NOMO-1 treated with dmso at 0.1 percent for 144 hours (cell line): ENCODE measurements around the gene KCNH1.

ENCODE experiments used
- DNase-seq: peaks from one replicate; lab custom pipeline; 2025; ENCODE audit not compliant: unreplicated experiment; lab: John Stamatoyannopoulos, UW

Gene KCNH1

DNA sequence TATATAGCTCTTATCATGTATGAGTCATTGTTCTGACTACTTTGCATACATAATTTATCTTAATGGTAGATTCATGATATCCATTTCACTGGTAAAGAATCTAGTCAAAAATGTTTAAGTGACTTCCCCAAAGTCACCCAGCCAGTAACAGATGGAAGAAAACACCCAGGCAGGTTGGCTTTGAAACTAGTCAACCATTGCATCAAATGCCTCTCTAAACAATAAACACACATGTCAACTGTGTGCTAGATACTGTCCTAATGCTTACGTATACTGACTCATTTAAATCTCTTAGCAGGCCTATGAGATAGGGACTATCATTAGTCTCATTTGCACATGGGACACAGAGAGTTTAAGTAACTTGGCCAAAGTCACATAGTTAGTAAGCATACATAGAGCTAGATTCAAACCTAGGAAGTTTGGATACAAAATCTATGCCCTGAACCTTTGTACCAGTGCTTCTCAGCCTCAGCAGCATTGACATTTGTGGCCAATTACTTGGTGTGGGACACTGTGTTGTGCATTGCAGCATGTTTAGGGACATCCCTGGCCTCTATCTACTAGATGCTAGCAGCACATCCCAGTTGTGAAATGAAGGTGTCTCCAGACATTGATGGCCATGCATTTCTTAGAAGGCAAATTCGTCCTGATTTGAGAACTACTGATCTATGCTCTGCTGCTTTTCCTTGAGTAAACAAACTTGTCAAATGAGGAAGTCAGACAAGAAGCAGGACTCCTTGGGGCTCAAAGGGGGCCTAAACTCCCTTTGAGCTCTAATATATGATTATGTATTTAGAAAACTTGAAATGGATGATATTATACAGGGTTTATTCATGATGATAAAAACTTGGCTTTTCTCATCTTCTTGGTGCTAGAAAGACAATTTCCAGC lies 316.3 kb downstream of the KCNH1 start:
- no peak for DNase-seq

DNA sequence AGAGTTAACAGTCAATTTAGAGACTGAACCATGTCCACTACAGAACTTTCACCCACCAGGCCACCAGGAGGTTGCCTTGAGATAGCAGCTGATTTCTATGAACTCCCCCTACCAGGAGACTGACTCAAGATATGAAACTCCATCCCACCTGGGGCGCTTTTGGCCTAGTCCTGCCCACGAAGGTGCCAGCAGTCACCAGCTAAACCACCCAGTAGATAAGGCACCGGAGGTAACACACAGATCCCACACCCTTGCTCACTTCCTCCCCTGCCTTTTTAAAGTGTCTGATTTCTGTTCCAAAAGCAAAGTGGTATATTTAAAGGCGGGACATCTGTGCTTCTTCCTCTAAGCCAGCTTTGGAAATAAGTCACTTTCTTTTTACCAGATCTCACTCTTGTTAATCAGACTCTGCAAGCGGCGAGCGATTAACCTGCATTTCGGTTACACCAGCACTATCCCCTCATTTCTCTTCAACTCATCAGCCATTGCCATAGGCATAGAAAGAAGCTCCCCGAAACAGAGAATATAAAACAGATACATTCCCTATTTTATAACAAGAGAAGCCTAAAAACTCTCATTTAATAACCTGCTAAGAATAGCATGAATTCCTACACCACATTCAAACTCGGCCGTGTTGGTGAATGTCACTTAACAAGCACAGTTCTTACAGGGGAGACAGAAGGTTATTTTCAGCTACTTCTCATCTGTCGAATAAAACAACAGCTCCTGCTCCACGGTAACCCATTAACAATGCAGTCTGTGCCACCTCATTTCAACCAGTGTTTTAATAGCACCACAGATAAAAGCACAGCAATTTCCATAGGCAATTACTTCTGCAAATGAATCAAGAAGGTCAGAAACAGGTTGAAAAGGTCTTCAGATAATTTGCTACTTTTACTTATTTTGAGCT lies 318.1 kb downstream of the KCNH1 start:
- DNase-seq, result no peak

DNA sequence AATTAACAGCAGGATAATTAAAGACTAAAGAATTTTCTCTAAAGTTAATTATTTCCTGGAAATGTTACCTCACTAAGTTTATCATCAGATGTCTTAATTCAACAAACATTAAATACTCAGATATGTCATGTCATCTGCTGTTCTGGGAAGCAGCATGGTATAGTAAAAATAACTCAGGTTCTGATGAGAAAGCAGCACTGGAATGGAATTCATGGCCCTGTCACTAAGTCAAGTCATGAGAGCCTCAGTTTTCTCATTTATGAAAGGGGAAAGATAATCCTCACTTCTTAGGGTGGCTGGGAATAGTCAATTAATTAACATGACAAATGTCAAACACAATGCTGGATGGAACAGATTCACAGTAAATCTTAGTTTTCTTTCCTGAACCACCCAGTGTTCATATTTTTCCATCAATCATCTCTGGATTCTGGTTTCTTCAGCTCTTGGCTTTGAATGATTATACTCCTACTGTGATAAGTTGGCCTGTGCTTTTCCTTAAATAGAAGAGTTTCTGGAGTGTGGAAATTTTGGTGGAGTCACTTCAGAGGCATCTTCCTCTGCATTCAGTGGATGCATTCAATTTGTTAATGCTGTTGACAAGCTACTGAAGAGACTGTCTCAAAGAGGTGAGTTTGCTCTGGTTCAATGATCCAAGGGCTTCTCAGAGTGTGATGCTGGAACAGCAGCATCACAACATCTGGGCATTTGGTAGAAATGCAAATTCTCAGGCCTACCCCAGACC lies 319.4 kb downstream of the KCNH1 start:
- no peak for DNase-seq

DNA sequence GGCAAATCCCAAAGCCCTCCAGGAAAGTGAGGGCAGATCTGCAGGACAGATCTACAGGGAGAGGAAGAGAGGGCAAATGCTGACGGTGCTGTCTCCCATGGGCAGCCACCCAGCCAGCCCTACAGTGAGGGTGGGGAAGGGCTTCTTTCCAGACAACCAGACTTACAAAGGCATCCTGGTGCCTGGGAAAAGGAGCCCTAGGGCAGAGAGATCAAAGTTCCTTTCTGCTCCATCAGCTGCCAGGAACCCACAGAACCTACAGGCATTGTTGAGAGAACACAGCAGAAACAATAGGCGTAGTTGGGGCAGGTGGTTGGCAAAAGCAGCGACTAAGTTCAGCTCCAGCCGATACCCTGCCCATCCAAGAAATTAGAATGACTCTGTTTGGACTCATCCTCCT lies 332.4 kb downstream of the KCNH1 start:
- no peak for DNase-seq

DNA sequence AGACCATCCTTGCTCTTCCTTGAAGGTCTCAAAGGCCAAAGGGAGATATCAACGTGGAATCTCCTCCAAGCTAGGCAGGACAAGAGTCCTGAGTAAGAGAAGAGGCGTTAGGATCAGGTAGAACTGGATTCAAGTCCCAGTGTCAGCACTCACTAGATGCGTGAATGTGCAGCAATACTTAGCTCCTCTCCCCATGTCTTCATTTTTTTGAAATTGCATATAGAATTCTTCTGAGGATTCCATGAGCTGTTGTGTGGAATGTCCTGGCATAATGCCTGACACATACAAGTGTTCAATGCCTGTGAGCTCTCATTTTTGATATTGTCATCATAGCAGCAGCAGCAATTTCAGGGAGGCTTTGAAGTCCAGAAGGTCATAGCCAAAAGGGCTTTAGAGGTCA lies 333.2 kb downstream of the KCNH1 start:
- no peak for DNase-seq

DNA sequence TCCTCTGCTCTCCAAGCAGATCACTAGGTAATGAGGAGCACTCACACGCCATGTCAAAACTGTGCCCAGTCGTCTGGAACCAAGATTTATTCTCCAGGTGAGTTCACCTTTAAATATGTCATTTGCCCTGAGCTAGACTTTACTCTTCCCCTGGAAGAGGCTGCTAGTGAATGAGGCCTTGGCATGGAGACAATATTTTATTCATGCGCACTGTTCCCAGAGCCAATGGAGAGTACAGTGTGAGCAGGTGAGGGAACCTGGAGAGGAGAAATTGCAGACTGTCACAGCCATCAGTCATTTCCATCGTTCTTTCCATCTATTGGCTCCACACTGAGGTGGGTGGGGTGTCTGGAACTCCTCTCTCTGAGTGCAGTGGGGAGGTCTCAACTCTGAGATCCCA lies 333.6 kb downstream of the KCNH1 start:
- no peak for DNase-seq

DNA sequence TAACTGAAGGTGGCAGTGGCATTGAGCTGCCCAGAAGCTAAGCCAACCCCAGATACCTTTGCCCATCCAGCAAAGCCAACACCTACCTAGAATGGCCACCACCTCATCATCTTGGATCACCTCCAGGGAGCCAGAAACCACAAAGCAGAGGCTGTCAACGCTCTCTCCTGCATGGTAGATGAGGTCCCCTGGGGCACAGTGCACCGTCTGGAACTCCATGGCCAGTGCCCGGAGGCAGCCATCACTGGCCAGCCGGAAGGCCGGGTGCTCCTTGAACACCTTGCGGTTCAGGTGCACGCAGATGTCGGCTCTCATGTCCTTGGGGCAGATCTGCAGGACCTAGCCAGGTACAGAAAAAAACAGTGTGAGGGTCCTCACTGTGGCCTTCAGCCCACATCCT lies 336.5 kb downstream of the KCNH1 start:
- no peak for DNase-seq

DNA sequence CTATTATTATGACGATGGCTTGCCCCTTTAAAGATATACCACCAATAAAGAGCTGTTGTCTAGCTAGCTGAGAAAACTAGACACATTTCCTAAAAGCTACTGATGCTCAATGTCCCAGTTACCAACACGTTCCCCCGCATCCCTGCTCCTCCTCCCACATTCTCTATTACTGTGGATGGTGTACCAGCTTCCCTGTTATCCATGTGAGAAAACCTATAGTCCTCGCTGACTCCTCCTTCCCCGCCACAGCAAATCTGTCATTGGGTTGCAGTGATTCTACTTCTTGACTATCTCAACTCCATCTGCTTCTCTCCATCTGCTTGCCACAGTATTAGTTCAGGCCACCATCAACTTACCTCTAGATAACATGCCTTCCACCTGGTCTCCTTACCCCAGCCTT lies 337.5 kb downstream of the KCNH1 start:
- DNase-seq, result no peak

DNA sequence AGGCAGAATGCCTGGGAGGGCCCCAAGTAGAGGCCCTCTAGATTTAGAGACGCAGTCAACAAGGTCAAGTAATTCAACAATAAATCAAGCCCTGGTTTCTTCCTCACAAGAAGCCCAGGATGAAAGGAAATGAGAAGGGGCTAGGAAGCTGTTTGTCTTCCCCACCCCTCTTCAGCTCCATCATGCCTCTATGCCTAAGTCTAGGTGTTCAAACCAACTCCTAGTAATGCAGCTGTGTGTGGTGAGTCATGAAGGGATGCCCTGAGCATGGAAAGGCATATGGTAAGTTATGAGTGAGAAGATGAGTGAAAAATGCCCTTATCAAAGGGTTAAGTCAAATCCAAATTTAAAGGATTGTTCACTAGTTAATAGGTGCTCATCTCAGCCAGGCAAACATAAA lies 339.5 kb downstream of the KCNH1 start:
- no peak for DNase-seq

DNA sequence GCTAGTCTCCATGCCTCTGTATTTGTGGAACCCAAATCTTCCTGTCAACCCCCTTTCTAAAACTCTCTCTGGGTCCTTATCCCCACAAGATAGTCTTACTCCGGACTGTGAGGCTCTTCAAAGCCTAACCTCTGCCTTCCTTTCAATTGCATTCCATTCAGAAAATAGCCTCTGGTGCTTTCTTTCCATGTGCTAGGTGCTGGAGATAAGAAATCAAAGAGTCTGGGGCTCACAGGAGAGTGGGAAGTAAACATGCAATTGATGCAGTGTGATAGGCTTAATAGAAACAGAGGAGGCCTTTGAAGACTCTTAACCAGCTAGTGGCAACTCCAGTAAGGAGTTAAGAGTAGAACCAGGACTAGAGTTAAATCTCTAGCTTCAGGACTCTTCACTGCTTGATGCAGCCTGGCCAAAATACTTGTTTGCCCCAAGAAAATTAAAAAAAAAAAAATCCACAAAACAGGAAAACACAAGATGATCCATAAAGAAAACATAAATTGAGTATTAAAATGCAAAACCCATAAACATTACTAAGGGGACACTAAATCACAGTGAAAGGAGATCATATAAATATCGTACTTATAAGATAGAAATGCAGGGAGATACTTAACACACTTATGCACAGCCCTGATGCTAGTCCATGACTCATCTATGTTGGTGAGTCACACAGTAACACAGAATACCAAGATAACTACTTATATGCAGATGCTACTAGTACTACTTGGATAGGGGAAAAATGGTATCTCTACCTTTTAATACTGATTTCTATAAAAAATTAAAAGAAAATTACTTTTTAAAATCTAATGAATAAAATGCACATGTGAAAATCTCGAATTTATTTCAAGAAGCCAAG lies 341.5 kb downstream of the KCNH1 start:
- DNase-seq, result no peak

DNA sequence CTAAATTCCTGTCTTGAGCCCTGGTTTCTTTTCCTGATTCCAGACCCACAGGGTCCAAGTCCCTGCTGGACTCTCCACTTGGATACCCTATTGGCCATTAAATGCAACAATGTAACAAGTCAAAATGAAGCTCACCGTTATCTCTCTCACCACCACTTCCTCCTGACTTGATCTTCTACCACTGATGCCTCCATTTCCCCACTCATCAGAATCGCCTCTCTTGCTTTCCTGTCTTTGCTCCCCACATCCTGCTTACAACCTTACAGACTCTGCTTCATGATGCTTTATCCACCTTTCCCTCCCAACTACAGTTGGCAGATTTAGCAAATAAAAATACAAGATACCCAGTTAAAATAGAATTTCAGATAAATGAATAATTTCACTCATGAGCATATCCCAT lies 343.8 kb downstream of the KCNH1 start:
- DNase-seq, result no peak

DNA sequence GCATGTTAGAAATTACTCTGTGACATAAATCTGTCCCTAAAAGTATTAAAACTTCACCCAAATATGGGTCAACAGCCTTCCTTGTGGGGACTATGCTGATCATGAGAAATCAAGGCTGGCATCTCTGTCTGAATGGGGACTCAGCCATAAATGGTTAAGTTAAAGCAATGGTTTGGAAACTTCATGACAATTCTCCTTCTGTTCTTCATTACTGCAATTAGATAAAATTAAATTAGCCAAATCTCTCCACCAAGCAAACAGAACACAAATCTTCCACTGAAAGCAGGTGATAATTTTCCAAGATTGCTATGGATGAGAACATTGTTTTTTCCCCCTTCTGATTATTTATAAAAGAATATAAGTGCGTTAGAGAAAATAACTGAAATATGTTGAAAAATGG lies 346.1 kb downstream of the KCNH1 start:
- no peak for DNase-seq

DNA sequence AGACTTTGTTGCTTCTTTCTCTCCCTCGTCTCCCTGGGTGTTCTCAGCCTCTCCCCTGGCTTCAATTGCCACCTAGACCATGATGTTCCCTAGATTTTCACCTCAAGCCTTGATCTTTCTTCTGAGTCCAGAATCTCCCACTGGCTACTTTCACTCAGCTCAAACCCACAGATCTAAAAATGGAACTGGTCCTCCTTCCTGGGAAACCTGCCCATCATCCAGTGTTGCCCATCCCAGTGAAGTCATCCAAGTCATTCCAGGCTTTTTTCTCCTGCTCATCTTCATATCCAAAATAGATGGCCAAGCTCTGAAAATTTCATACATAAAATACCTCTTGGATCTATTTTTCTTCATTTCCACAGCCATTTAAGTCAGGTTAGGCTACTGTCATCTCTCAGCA lies 347.4 kb downstream of the KCNH1 start:
- DNase-seq, result no peak

DNA sequence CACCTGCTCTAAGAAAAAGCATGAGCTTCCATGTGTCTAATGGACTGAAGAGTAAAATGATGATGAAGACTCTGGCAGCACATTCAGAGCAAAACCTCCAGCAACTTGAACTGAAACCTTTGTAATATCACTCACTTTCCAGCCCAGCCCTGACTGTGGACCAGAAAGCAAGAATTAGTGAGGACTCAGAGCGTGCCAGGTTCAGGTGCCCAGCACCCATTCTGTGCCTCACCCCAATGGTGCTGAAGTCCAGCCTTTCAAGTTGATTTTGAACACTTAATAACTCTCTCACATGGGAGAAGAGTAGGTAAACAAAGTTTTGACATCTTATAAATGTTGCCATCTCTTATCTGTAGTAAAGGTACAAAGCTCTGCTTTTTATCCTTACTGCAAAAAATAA lies 350.0 kb downstream of the KCNH1 start:
- no peak for DNase-seq

DNA sequence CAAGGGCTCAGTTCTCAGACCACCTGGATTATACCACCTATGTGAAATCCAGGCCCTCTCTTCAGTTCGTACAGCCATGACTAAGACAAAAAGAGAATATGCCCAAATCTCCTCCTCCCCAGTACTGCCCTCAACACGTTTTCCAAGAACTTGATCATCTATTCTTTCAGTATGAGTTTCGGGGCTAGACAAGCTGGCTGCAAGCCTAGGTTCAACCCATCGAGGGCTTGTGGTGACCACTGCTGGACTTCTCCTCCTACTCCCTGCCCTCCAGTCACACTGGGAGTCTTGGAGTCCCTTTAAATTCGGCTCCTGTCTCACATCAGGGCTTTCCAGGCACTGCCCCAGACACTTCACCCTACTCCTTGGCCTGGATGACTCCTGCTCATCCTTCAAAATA lies 352.3 kb downstream of the KCNH1 start:
- DNase-seq, result no peak

DNA sequence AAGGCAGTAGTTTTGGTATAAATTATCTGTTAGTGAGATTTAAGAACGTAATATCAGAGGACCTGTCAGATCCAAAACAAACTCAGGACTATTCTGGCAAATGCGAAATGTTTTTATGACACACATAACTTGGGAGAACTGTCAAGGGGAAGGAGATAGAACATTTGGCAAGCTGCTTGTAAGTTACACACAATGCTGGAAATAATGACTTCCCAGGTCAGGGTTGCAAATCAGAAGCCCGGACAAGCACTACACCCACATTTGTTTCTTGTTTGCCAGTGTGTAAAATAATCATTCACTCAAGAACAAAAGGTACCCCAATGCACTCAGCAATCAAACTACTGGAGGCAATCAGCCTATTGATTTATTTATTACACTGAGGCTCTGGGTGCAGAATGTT lies 354.7 kb downstream of the KCNH1 start:
- no peak for DNase-seq

DNA sequence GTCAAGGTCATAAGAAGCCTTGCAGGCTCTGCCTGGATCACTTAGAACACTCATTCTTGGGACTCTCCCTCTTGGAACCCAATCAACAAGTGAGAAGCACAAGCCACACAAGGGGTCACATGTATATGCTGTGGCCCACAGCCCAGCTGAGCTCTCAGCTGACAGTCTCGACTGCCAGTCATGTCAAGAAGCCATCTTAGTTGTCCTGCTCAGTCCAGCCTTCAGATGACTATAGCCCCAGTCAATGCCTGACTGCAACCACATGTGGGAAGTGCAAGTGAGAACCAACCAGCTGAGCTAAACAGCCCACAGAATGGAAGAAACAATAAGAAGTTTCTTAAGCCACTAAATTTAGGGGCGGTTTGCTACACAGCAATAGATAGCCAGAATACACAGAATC lies 356.0 kb downstream of the KCNH1 start:
- DNase-seq, result no peak

DNA sequence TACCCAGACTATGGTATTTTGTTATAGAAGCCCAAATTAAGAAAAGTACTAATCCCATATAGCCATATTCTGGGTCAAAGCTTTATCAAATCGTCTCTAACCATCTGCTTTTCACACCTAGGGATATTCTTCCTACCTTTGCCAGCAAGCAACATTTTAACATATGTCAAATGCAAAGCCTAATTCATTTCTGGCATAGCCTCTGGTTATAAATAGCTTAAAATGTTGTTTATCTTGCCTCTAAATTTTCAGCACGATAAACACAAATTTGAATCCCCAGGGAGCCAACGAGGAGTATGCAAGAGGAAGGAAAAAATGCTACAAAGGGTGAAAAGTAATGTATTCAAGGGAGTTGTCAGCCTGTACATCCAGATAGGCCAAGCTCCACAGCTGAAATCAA lies 357.2 kb downstream of the KCNH1 start:
- no peak for DNase-seq

DNA sequence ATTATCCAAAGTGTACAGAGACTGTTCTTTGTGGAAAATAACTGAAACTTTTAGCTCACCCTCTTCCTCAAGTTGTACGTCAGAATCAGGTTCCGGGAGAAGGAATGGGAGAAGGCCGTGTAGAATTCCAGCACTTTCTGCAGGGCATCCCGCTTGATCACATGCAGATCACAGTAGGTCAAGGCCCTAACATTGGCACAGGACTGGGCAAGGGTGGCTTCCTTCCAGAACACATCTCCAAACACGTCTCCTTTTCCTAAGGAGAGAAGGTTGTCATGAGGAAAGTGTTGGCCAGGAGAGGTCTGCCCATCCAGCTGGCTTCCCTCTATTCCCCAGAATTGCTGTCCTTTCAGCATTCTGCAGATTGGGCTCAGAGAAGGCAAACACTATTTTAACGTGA lies 358.7 kb downstream of the KCNH1 start:
- no peak for DNase-seq

DNA sequence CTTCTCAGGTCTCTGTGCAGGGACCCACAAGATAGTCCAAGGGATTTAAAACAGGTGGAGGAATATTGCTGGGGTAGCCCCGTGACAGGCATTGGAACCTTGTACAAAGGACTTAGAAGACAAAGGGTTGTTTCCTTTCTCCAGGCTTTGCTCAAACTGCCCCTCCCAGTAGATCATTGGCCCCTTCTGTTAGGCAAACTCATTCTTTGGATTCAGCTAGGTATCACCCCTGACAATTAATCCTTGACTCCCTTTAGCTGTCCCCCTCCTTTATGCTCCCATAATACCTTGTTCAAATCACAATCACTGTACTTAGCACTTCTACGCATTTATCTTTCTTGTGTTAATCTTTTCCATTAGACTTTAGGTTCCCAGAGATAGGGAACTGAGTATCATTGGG lies 360.5 kb downstream of the KCNH1 start:
- DNase-seq, result no peak

DNA sequence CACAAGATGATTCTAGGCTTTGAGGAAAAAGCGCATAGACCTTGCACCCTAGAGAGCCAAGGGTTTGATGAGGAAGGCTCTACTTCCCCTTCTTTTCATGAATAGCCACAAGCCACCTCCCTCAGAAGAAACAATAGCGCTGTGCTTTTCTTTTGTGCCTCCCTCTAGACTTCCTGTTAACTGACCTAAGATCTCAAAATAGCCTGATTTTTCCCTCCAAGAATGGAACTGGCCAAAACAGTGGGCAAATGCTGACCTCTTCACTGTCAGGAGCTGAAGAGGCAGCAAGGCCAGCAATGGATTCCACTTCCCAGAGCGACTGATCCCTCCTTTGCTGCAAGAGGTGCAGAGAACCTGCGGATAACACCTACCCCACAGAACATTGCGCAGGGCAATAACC lies 362.8 kb downstream of the KCNH1 start:
- no peak for DNase-seq
